HG02642 (cell line): Measurements from ENCODE around the gene DHCR24.

ENCODE experiments used
- ATAC-seq: cut with Tn5 transposase; IDR thresholded peaks from one replicate; pipeline ENCODE4 v1.9.1; 2021; ENCODE audit warnings: mild to moderate bottlenecking; ENCODE audit not compliant: unreplicated experiment, poor library complexity

Gene DHCR24

GRCh38 chr1:54806931-54807611 is 79.9 kb downstream of the DHCR24 start:
- ATAC-seq, result no peak

- no peak for ATAC-seq
Measured at GRCh38 chr1:54805981-54806381, 81.0 kb downstream of the DHCR24 start.

GRCh38 chr1:54805466-54805865 is 81.5 kb downstream of the DHCR24 start:
- no peak for ATAC-seq

- no peak for ATAC-seq
Measured at GRCh38 chr1:54804471-54805132, 82.4 kb downstream of the DHCR24 start.

- no peak for ATAC-seq
Measured at GRCh38 chr1:54803761-54804470, 83.1 kb downstream of the DHCR24 start.

- ATAC-seq, result peak; percentile 84
Measured at GRCh38 chr1:54800899-54801759, 85.9 kb downstream of the DHCR24 start, which contains the start of gene TTC22. TSS of gene TTC22 (minus strand) at chr1:54801323. CDS start at chr1:54801163, 160 bp downstream.

GRCh38 chr1:54800041-54800898 is 86.7 kb downstream of the DHCR24 start:
- ATAC-seq, result no peak
